ENCODE results near the gene YIF1A.
"Not testable (repeated sequence)": the region's sequence is repeated elsewhere in the genome, so short reads cannot be mapped to it uniquely, and the experiment has no call there.

Gene YIF1A

GRCh38 chr11:66311965-66312548 lies 23.1 kb upstream of the YIF1A start:
- peak; percentile 88 for DNase-seq (ENCODE audit: low spot score)

- DNase-seq (ENCODE audit: low spot score): no peak
Observed at GRCh38 chr11:66311470-66311964, 22.6 kb upstream of the YIF1A start.

- not testable (repeated sequence) for DNase-seq (ENCODE audit: low spot score)
Observed at GRCh38 chr11:66310803-66311440, 22.0 kb upstream of the YIF1A start.

GRCh38 chr11:66310324-66310723 lies 21.4 kb upstream of the YIF1A start:
- no peak for DNase-seq (ENCODE audit: low spot score)

- DNase-seq (ENCODE audit: low spot score): no peak
Observed at GRCh38 chr11:66309475-66309874, 20.5 kb upstream of the YIF1A start.

- DNase-seq (ENCODE audit: low spot score): no peak
Observed at GRCh38 chr11:66302656-66303055, 13.7 kb upstream of the YIF1A start.

- DNase-seq (ENCODE audit: low spot score): no peak
Observed at GRCh38 chr11:66299186-66299585, 10.2 kb upstream of the YIF1A start.

GRCh38 chr11:66297610-66298009 lies 8.7 kb upstream of the YIF1A start:
- DNase-seq (ENCODE audit: low spot score): no peak

- DNase-seq (ENCODE audit: low spot score): no peak
Observed at GRCh38 chr11:66294626-66295620, 6.0 kb upstream of the YIF1A start.

- no peak for DNase-seq (ENCODE audit: low spot score)
Observed at GRCh38 chr11:66293777-66294625, 5.1 kb upstream of the YIF1A start.

- DNase-seq (ENCODE audit: low spot score): no peak
Observed at GRCh38 chr11:66293352-66293751, 4.4 kb upstream of the YIF1A start.

GRCh38 chr11:66292543-66293332 lies 3.8 kb upstream of the YIF1A start:
- DNase-seq (ENCODE audit: low spot score): no peak

GRCh38 chr11:66291706-66292542 lies 3.0 kb upstream of the YIF1A start, which contains the start of gene TMEM151A:
TMEM151A (plus strand) TSS chr11:66291894; CDS start chr11:66292014, 120 bp downstream.
- no peak for DNase-seq (ENCODE audit: low spot score)

GRCh38 chr11:66291303-66291705 lies 2.4 kb upstream of the YIF1A start:
- no peak for DNase-seq (ENCODE audit: low spot score)

GRCh38 chr11:66290330-66290621 lies 1.3 kb upstream of the YIF1A start:
- no peak for DNase-seq (ENCODE audit: low spot score)

GRCh38 chr11:66289548-66290329 lies 796 bp upstream of the YIF1A start:
- DNase-seq (ENCODE audit: low spot score): peak; percentile 76

GRCh38 chr11:66287889-66288670 lies 863 bp downstream of the YIF1A start:
- no peak for DNase-seq (ENCODE audit: low spot score)

- no peak for DNase-seq (ENCODE audit: low spot score)
Observed at GRCh38 chr11:66287211-66287888, 1.6 kb downstream of the YIF1A start.

Data from COLO829 (cell line).